Liver (tissue), 3 donors: ENCODE measurements around the gene DOCK11.

Experiments
- CTCF ChIP-seq: fragments of 150-350 bp; IDR thresholded peaks from 2 replicates; pipeline ENCODE4 v1.5.1; 2017; ENCODE audit warnings: improper control_type of control experiment, low read depth, low read length; ENCODE audit not compliant: missing input control
- RAD21 ChIP-seq, 2 donors: IDR thresholded peaks; 2 replicates each; pipeline ENCODE4 v1.6.1; 2016; ENCODE audit warnings: antibody characterized with exemption in 2 of 2, mild to moderate bottlenecking in 2 of 2
- TAF1 ChIP-seq: conservative IDR thresholded peaks from 2 replicates; pipeline ENCODE4 v1.6.1; 2016; ENCODE audit warnings: antibody characterized with exemption, mild to moderate bottlenecking
- TF ChIP-seq, protein P1 (sequence below): IDR thresholded peaks from 2 replicates; pipeline ENCODE4 v1.6.1; 2016; ENCODE audit warnings: antibody characterized with exemption
- donor health status: healthy.
- donor health status: healthy.

DNA sequence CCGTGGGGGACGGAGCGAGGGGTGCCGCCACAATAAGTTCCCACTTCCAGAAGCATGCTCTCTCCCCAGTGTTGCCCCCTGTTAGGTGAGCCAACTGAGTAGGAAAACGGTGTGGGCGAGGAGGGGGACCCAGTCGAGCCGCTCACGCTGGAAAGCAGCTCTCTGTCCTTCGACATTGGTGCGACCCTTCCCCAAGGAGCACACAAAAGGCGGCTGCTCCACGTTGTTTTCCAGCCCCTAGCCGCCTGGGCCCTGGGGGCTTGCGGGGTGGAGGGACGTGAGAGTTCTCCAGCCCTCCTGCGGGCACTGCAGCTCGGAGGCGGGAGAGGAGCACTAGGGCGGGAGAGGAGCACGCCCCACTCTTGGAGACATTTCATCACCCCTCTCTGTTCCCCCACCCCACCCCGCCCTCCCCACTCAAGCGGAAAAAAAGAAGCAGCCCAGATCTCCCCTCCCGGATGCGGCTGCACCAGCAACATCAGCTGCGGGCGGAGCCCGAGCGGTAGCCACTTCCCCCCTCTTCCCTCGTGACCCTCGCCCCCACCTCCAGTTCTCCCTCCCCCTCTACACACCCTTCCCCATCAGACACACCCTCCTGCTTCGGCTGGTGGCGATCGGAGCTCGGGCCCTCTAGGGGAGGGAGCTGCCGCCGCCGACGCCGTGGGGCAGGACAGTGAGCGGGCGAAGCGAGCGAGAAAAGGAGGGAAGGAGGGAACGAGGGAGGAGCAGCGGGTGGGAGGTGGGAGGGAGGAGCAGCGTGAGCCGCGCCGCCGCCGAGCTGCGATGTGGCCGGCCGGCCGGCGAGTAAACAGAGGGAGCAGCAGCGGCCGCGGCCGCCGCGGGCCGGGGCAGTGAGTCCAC is at the start of gene DOCK11:
- TF ChIP-seq, protein P1, sequence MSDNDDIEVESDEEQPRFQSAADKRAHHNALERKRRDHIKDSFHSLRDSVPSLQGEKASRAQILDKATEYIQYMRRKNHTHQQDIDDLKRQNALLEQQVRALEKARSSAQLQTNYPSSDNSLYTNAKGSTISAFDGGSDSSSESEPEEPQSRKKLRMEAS = no peak
- TF ChIP-seq RAD21 (IDR thresholded peaks at IDR 0.05) = no peak
- no peak for TF ChIP-seq CTCF
- TF ChIP-seq TAF1 = no peak
